GM19099 (cell line): ENCODE results near the gene EFCAB12.

Source experiments
- POLR2A ChIP-seq: IDR thresholded peaks from 3 replicates; pipeline ENCODE4 v1.6.1; 2011; ENCODE audit warnings: low read depth; ENCODE audit not compliant: insufficient read length; ENCODE audit errors: extremely low read depth

The EFCAB12 gene

GRCh38 chr3:129367821-129368220 is 60.6 kb downstream of the EFCAB12 start:
- TF ChIP-seq POLR2A: no peak

GRCh38 chr3:129366312-129366831 is 62.1 kb downstream of the EFCAB12 start:
- no peak for TF ChIP-seq POLR2A

GRCh38 chr3:129365296-129366136 is 62.9 kb downstream of the EFCAB12 start:
- TF ChIP-seq POLR2A: no peak

DNA sequence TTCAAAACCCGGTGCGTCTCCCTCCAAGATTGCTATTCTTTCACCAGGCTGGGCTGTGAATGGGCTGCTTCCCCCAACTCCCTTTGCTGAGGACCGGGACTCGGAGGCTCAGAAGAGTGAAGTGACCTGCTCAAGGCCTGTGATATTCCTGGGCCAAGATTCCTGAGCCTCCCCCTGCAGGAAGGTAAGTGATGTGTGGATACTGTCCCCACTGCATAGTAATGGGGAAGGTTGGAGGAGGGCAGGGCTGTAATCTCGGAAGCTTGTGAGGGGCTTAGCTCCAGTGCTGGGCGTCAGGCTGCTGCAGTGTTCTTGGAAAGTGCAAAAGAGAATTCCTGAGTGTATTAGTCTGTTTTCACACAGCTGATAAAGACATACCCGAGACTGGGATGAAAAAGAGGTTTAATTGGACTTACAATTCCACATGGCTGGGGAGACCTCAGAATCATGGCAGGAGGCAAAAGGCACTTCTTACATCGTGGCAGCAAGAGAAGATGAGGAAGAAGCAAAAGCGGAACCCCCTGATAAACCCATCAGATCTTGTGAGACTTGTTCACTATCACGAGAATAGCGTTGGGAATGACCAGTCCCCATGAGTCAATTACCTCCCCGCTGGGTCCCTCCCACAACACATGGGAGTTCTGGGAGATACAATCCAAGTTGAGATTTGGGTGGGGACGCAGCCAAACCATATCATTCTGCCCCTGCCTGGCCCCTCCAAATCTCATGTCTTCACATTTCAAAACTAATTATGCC is 67.6 kb downstream of the EFCAB12 start:
- no peak for TF ChIP-seq POLR2A

GRCh38 chr3:129360171-129360611 is 68.2 kb downstream of the EFCAB12 start:
- TF ChIP-seq POLR2A: no peak

- TF ChIP-seq POLR2A: no peak
Observed at GRCh38 chr3:129358772-129359371, 69.6 kb downstream of the EFCAB12 start.

- TF ChIP-seq POLR2A: no peak
Observed at GRCh38 chr3:129358177-129358771, 70.2 kb downstream of the EFCAB12 start.

- TF ChIP-seq POLR2A: no peak
Observed at GRCh38 chr3:129357616-129358015, 70.8 kb downstream of the EFCAB12 start.

GRCh38 chr3:129356756-129357425 is 71.5 kb downstream of the EFCAB12 start:
- TF ChIP-seq POLR2A: no peak

DNA sequence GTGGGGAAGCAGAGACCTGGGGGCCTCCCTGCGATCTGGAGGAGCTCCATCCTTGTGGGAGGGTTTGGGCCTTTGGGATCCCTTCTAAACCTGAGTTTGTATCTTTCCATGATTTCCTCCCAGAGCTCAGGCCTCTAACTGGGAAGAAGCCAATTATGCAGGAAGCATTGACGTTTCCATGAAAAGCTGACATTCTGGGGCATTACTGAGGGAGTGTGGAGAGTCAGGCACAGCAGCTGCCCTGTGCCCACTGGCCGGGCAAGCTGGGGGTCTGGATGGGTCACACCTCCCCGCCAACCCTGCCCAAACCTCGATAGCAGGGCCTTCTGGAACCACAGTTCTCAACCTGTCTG is 74.9 kb downstream of the EFCAB12 start:
- TF ChIP-seq POLR2A: no peak

DNA sequence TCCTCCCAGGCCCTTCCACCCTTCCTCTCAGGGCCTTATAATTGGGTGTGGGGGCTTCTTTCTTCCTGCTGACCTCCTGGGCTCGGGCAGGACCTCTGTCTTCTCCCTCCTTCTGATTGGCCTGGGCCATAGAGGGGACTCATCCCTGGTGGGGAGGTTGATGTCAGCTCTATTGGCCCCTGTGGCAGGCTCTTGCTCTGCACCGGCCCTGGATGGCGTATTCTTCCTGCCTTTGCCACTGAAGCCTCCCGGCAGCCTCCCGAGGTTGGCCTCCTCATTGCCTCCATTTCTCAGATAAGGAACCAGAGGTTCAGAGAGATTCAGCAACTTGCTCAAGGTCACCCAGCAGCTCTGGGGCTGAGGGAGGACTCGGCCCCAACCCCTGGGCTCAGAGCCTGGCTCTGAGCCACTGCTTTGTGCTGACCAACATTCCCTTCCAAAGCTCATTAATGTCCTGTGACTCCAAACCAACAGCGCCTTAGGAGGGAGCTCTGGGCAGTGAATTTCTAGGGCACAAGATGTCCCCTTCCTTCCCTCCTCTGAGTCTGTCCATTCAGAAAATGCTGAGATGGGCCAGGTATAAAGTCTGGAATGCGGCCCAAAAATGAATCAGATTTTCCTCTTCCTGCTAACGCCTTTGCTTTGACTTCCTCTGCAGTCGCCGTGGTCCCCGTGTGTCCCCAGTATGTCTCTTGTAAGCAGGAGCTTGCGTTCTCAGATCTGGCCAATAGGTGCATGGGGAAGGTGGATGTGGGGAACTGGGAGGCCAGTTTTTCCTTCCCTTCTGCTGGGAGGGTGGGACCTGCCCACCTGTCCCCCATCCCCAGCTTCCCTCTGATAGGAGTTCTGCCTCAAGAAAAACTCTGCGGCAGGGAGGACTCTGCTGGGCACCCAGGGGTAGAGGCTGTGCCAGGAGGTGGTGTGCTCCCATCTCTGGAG is 75.5 kb downstream of the EFCAB12 start:
- TF ChIP-seq POLR2A: no peak

GRCh38 chr3:129352045-129352444 is 76.4 kb downstream of the EFCAB12 start:
- no peak for TF ChIP-seq POLR2A
